Stimulated activated memory B cell treated with anti-CD40 and anti-IgM and Interleukin-4, amounts not matched to agents 10 μg/mL and 1 μg/mL and 100 μg/mL, for 72 hours (primary cell): ENCODE measurements around the gene ROBO1.
"Not testable (repeated sequence)": the region's sequence is repeated elsewhere in the genome, so short reads cannot be mapped to it uniquely, and the experiment has no call there.

Experiments
- ATAC-seq: fragments of 150-1000 bp; cut with Tn5 transposase; 2 replicates; pipeline ENCODE4 v1.10.0; 2021
- H3K27ac Mint-ChIP-seq: one replicate; pipeline ENCODE4 v1.8.0; 2022; ENCODE audit warnings: mild to moderate bottlenecking, mixed read lengths
- H3K27me3 Mint-ChIP-seq: one replicate; pipeline ENCODE4 v1.8.0; 2022; ENCODE audit warnings: mixed read lengths
- H3K36me3 Mint-ChIP-seq: one replicate; pipeline ENCODE4 v1.8.0; 2022; ENCODE audit warnings: mixed read lengths
- H3K4me1 Mint-ChIP-seq: one replicate; pipeline ENCODE4 v1.8.0; 2022; ENCODE audit warnings: mixed read lengths
- H3K4me3 Mint-ChIP-seq: one replicate; pipeline ENCODE4 v1.8.0; 2022; ENCODE audit warnings: mild to moderate bottlenecking, moderate library complexity, mixed read lengths
- H3K9me3 Mint-ChIP-seq: one replicate; pipeline ENCODE4 v1.8.0; 2022; ENCODE audit warnings: mixed read lengths

The ROBO1 gene

GRCh38 chr3:78690766-78691165 lies 1077.0 kb downstream of the ROBO1 start:
- ATAC-seq: no peak

GRCh38 chr3:78689378-78689777 lies 1078.4 kb downstream of the ROBO1 start:
- Mint-ChIP-seq H3K9me3 (no peaks in the 10 kb centered on the region), H3K4me3 (no peak overlapping the region), H3K27me3 (no peaks in the 10 kb centered on the region), H3K4me1 (no peaks in the 10 kb centered on the region), H3K27ac (no peak overlapping the region), H3K36me3 (no peaks in the 10 kb centered on the region)
- ATAC-seq: no peak

More at GRCh38 chr3:78690766-78691165, 1077.0 kb downstream of the ROBO1 start:
- no peak overlapping the region for H3K4me3 Mint-ChIP-seq
- H3K9me3 Mint-ChIP-seq: no peaks in the 10 kb centered on the region
- H3K27ac Mint-ChIP-seq: no peak overlapping the region
- no peaks in the 10 kb centered on the region for H3K4me1 Mint-ChIP-seq
- no peaks in the 10 kb centered on the region for H3K36me3 Mint-ChIP-seq
- no peaks in the 10 kb centered on the region for H3K27me3 Mint-ChIP-seq

- Mint-ChIP-seq H3K27me3 (no peaks in the 10 kb centered on the region), H3K4me3 (no peak overlapping the region), H3K9me3 (no peaks in the 10 kb centered on the region), H3K36me3 (no peaks in the 10 kb centered on the region), H3K4me1 (no peaks in the 10 kb centered on the region), H3K27ac (no peak overlapping the region)
- no peak for ATAC-seq
Measured at GRCh38 chr3:78687520-78687919, 1080.3 kb downstream of the ROBO1 start.

GRCh38 chr3:78683284-78683683 lies 1084.5 kb downstream of the ROBO1 start:
- no peak overlapping the region for H3K27ac Mint-ChIP-seq
- H3K4me1 Mint-ChIP-seq: no peaks in the 10 kb centered on the region
- no peaks in the 10 kb centered on the region for H3K27me3 Mint-ChIP-seq
- no peak for ATAC-seq
- no peaks in the 10 kb centered on the region for H3K36me3 Mint-ChIP-seq
- no peaks in the 10 kb centered on the region for H3K9me3 Mint-ChIP-seq
- no peak overlapping the region for H3K4me3 Mint-ChIP-seq

- H3K4me1 Mint-ChIP-seq, H3K27ac Mint-ChIP-seq, H3K4me3 Mint-ChIP-seq, H3K27me3 Mint-ChIP-seq, ATAC-seq, H3K36me3 Mint-ChIP-seq, H3K9me3 Mint-ChIP-seq: not testable (repeated sequence)
Measured at GRCh38 chr3:78675119-78675805, 1092.5 kb downstream of the ROBO1 start.

- no peak overlapping the region for H3K4me3 Mint-ChIP-seq
- no peaks in the 10 kb centered on the region for H3K36me3 Mint-ChIP-seq
- H3K9me3 Mint-ChIP-seq: no peaks in the 10 kb centered on the region
- H3K27ac Mint-ChIP-seq: no peak overlapping the region
- no peaks in the 10 kb centered on the region for H3K4me1 Mint-ChIP-seq
- H3K27me3 Mint-ChIP-seq: no peaks in the 10 kb centered on the region
- ATAC-seq: no peak
Measured at GRCh38 chr3:78670746-78671145, 1097.1 kb downstream of the ROBO1 start.

- Mint-ChIP-seq H3K36me3 (no peaks in the 10 kb centered on the region), H3K4me1 (no peaks in the 10 kb centered on the region), H3K27me3 (no peaks in the 10 kb centered on the region), H3K27ac (no peak overlapping the region), H3K4me3 (no peak overlapping the region), H3K9me3 (no peaks in the 10 kb centered on the region)
- ATAC-seq: no peak
Measured at GRCh38 chr3:78670094-78670493, 1097.7 kb downstream of the ROBO1 start.

GRCh38 chr3:78668302-78668701 lies 1099.5 kb downstream of the ROBO1 start:
- Mint-ChIP-seq H3K9me3 (no peaks in the 10 kb centered on the region), H3K4me3 (no peak overlapping the region), H3K27ac (no peak overlapping the region), H3K36me3 (no peaks in the 10 kb centered on the region), H3K4me1 (no peaks in the 10 kb centered on the region), H3K27me3 (no peaks in the 10 kb centered on the region)
- no peak for ATAC-seq

- H3K36me3 Mint-ChIP-seq: no peaks in the 10 kb centered on the region
- ATAC-seq: no peak
- H3K27me3 Mint-ChIP-seq: no peaks in the 10 kb centered on the region
- no peak overlapping the region for H3K4me3 Mint-ChIP-seq
- H3K27ac Mint-ChIP-seq: no peak overlapping the region
- H3K9me3 Mint-ChIP-seq: no peaks in the 10 kb centered on the region
- no peaks in the 10 kb centered on the region for H3K4me1 Mint-ChIP-seq
Measured at GRCh38 chr3:78666470-78666800, 1101.4 kb downstream of the ROBO1 start.

- Mint-ChIP-seq H3K4me3 (no peak overlapping the region), H3K27me3 (no peaks in the 10 kb centered on the region), H3K27ac (no peak overlapping the region), H3K4me1 (no peaks in the 10 kb centered on the region), H3K9me3 (no peaks in the 10 kb centered on the region), H3K36me3 (no peaks in the 10 kb centered on the region)
- ATAC-seq: no peak
Measured at GRCh38 chr3:78665776-78666469, 1101.9 kb downstream of the ROBO1 start.

GRCh38 chr3:78665101-78665500 lies 1102.7 kb downstream of the ROBO1 start:
- Mint-ChIP-seq H3K9me3 (no peaks in the 10 kb centered on the region), H3K4me1 (no peaks in the 10 kb centered on the region), H3K36me3 (no peaks in the 10 kb centered on the region), H3K27me3 (no peaks in the 10 kb centered on the region), H3K4me3 (no peak overlapping the region), H3K27ac (no peak overlapping the region)
- no peak for ATAC-seq

- Mint-ChIP-seq H3K36me3 (no peaks in the 10 kb centered on the region), H3K4me3 (no peak overlapping the region), H3K27me3 (no peaks in the 10 kb centered on the region), H3K4me1 (no peaks in the 10 kb centered on the region), H3K9me3 (no peaks in the 10 kb centered on the region), H3K27ac (no peak overlapping the region)
- no peak for ATAC-seq
Measured at GRCh38 chr3:78660957-78661356, 1106.8 kb downstream of the ROBO1 start.

- no peak overlapping the region for H3K4me3 Mint-ChIP-seq
- ATAC-seq: no peak
- H3K4me1 Mint-ChIP-seq: no peaks in the 10 kb centered on the region
- no peaks in the 10 kb centered on the region for H3K27me3 Mint-ChIP-seq
- no peaks in the 10 kb centered on the region for H3K36me3 Mint-ChIP-seq
- H3K9me3 Mint-ChIP-seq: no peaks in the 10 kb centered on the region
- H3K27ac Mint-ChIP-seq: no peak overlapping the region
Measured at GRCh38 chr3:78659386-78659987, 1108.3 kb downstream of the ROBO1 start.

- H3K27me3 Mint-ChIP-seq: no peaks in the 10 kb centered on the region
- H3K4me1 Mint-ChIP-seq: no peaks in the 10 kb centered on the region
- H3K4me3 Mint-ChIP-seq: no peak overlapping the region
- no peak for ATAC-seq
- no peaks in the 10 kb centered on the region for H3K36me3 Mint-ChIP-seq
- H3K9me3 Mint-ChIP-seq: no peaks in the 10 kb centered on the region
- H3K27ac Mint-ChIP-seq: no peak overlapping the region
Measured at GRCh38 chr3:78647726-78648125, 1120.1 kb downstream of the ROBO1 start.

GRCh38 chr3:78645628-78646310 lies 1122.0 kb downstream of the ROBO1 start:
- no peaks in the 10 kb centered on the region for H3K36me3 Mint-ChIP-seq
- H3K4me3 Mint-ChIP-seq: no peak overlapping the region
- H3K4me1 Mint-ChIP-seq: no peaks in the 10 kb centered on the region
- H3K9me3 Mint-ChIP-seq: no peaks in the 10 kb centered on the region
- no peak for ATAC-seq
- no peaks in the 10 kb centered on the region for H3K27me3 Mint-ChIP-seq
- H3K27ac Mint-ChIP-seq: no peak overlapping the region

GRCh38 chr3:78644847-78645246 lies 1123.0 kb downstream of the ROBO1 start:
- no peak for ATAC-seq
- Mint-ChIP-seq H3K4me1 (no peaks in the 10 kb centered on the region), H3K36me3 (no peaks in the 10 kb centered on the region), H3K27ac (no peak overlapping the region), H3K4me3 (no peak overlapping the region), H3K9me3 (no peaks in the 10 kb centered on the region), H3K27me3 (no peaks in the 10 kb centered on the region)
